ENCODE results near the gene WDFY4.

WDFY4 gene

GRCh38 chr10:49024484-49024883, 339.8 kb downstream of the WDFY4 start:
- DNase-seq (ENCODE audit: low read depth): no peak

- no peak for DNase-seq (ENCODE audit: low read depth)
Observed at GRCh38 chr10:49025347-49025983, 340.8 kb downstream of the WDFY4 start.

DNA sequence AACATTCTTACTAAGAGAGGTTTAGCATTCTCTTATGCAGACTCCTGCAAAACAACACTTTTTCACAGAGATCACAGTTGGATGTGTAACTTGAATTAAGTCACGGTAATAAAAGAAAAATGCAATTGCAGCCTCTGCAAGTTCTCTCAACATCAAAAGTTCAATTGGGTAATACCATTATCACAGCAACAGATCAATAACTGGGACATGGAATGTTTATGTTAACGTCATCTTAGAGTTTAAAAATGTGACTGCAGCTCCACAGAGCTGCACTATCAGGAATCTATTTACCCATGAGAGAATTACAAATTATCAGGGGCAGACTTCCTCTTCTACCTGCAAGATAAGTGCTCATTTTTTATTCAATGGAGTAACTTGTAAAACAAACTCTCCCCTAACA, 344.0 kb downstream of the WDFY4 start:
- no peak for DNase-seq (ENCODE audit: low read depth)

- DNase-seq (ENCODE audit: low read depth): no peak
Observed at GRCh38 chr10:49029666-49030065, 345.0 kb downstream of the WDFY4 start.
